Dermis microvascular lymphatic vessel endothelial cell (primary cell): Measurements from ENCODE around the gene NANOGP8. TPM values are rescaled to one million over a fixed set of nuclear protein-coding genes. Genes with fewer than 3 reads are reported as not detected.

Source experiments
- DNase-seq, 2 donors: peaks; one replicate each; pipeline versions ENCODE4 v3.0.0 to v3.0.0-alpha.2; 2010; ENCODE audit warnings: low read depth in 2 of 2
- total RNA-seq: library from RNA; depleted of rRNA; stranded (reverse); fragments of >200 nt; gene quantifications from 2 replicates; pipeline ENCODE4 v1.2.1, GENCODE V29; 2014

The NANOGP8 gene
- total RNA-seq, 1 donor from 2014 or later, result not detected

GRCh38 chr15:35061161-35061824 lies 23.8 kb downstream of the NANOGP8 start:
- DNase-seq, result no peak

DNA sequence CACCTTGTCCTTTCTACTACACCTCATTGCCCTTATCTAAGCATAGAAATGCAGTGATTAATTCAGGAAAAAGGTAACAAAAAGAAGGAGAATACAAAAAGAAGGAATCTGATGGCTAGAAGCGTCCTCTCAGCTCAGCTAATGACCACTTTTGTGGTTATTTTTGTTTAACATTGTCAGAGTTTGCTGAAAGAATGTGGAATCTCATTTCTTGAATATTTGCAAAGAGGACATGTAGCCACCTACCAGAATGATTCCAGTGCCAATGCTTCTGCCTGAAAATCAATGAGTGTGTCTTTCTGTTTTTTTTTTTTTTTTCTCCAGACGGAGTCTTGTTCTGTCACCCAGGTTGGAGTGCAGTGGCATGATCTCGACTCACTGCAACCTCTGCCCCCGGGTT lies 24.5 kb downstream of the NANOGP8 start:
- no peak for DNase-seq

DNA sequence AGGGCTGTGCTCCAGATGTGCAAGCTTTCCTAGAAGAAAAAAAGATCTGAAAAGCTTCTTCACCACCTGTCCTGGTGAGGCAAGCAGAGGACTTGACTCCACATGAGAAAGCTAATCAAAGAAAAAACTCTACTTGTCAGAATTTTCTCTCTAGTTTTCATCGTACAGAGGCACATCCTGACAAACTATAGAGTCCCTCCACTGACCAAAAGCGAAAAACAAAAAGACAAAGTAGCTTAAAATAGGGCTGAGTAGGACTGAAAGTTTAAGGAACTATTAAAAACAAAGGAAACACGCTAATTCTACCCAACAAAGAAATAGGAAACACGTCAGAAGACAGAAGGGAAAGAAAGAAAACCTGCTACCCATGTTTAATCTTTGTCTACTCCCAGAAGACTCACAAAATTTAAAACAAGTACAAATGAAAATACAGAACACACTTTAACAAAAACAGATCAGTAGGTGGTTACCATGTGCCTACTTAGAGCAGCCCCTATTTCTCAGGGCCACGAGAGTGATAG lies 26.5 kb downstream of the NANOGP8 start:
- no peak for DNase-seq

GRCh38 chr15:35055416-35056105 lies 29.5 kb downstream of the NANOGP8 start:
- no peak for DNase-seq

DNA sequence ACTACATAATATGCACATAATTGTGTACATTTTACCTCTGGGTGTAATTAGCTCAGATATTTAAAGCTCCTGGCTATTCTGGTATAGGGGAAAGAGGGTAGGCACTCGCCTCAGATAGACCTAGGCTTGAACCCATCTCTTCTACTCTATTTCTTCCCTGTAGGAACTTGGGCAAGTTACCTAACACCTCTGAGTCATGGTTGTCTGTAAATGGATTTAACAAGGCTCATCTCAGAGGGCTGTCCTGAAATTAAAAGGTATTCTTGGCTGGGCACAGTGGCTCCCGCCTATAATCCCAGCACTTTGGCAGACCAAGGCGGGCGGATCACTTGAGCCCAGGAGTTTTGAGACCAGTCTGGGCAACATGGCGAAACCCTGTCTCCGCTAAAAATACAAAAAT lies 30.7 kb downstream of the NANOGP8 start:
- DNase-seq, result no peak

GRCh38 chr15:35047996-35048395 lies 37.1 kb downstream of the NANOGP8 start:
- DNase-seq, result no peak

DNA sequence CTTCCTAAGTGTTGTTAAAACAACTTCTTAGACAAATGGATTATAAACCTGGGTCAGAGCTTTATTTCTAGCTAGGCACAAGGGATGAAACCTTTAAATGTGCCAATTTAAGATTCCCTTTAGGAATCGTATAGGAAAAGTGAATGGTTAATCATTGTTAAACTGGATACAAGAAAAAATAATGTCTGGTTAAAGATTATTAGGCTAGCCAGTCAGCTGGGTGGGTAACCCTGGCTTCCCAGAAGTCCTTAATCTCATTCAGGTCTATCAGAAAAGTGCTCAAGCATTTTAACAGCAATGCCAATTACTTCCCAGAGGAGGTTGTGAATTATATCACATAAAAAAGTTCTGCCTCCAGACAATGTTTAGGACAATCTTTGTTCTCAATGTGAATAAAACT lies 37.6 kb downstream of the NANOGP8 start:
- DNase-seq, result no peak

DNA sequence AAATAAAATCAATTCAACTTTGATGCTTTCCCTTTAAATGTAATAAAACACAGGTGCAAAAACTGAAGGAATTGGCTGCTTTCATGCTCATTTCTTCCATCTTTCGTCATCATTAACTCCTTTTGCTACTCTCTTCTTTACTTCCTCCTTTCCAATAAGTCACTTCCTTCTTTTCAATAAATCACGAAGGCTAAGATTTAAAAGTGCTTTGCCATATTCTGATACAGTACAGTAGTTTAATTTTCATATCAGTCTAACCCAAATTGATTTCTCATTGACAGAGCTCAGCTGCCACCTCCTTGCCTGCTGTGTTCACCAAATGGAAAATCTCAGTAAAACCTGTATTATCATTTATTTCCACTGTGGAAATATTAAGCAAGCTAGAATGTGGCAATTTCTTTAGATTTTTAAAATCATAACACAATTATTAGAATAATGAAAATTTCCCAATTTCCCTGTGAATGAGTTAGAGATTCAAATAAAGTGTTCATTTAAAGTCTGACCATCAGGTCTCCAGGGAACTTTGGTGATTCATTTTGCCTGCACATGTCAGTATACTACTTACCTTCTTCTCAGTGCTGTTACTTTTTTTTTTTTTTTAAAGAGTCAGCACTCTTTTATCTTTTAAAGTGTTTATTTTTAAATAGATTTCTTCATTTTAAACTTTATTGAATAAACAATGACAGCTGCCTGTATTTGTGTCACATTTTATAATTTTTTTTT lies 41.6 kb downstream of the NANOGP8 start:
- no peak for DNase-seq

DNA sequence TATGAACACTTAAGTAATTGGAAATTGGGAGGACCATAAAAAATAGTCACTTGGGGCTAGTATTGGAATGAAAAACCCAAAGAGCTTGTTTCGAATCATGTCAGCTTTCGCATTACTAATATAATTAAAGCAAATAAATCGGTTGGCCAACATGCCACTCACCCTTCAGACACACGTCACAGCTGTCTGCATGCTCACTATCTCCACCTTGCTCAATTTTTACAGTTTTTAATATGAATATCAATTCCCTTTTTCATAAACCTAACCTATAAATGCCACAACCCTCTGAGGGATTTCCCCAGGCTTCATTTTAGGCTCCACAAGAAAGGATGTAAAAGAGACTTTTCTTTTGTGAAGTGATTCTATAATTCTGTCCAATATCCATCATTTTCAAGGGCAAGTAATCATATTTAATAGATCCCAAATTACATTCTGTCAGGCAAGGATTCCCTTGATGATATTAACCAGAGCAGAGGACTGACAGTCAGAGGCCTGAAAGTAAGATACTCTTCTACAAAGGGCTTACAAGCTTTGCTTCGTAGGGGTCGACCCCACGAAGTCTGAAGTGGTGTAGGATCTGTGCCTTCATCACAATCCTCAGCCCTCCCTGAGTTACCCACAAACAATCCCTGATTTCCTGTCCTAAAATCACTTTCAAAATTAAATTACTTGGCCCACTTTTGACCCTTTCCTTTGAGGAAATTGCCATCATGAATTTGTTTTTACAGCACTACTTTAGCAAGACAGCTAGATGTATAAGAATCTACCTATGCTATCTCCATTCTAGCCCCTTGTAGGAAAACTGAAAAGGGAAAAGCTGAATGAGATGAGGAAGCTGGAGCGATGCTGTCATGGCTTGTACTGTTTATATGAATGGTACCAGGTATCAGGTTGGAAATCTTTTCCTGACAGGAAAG lies 44.5 kb downstream of the NANOGP8 start:
- DNase-seq, result no peak

DNA sequence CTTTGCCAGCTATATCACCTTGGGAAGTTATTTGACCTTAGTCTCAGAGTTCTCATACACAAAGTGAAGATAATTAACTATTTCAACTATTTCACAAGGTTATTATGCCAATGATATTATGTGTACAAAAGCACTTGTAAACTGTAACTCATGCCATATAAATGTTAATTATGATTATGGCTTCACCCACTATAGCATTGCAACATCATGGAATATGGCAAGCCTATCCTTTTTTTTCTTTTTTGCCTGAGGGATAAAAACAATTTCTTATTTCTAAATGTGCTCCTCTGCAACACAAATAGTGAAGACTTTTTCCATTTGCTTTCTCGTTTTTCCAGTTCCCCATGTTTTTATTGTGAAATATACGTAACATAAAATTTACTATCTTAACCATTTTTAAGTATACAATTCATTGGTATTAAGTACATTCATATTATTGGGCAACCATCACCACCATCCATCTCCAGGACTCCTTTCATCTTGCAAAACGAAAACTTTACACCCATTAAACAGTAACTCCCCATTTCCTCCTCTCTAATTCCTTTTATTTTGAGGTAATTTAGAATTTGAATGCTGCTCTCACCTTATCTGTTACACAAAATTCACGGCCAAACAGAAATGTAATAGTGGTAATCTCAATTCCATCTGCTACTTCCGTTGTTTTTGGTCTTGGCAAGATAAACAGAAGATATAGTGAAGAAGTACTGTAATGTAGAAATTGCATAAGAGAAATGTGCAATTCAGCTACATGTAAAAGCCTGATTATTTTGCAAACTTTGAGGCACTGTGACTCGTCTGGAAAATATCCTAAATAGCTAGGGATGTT lies 46.3 kb downstream of the NANOGP8 start:
- DNase-seq, result no peak

Other genes with a start within 250 kb of the NANOGP8 start
- gene AQR, start 115.6 kb downstream of the NANOGP8 start, total RNA-seq, result 16.9 and 17.3 TPM in 2 replicates
- 20.2 and 24.9 TPM in 2 replicates for gene ZNF770, start 97.0 kb downstream of the NANOGP8 start, total RNA-seq